Esophagus squamous epithelium (tissue), 4 donors: ENCODE results near the gene CAMK2G.

Experiments used
- POLR2A ChIP-seq, 4 donors: fragments of 450-650 bp; IDR thresholded peaks; one replicate each; pipeline ENCODE4 v1.6.1; 2017; ENCODE audit warnings: antibody characterized with exemption in 4 of 4, mild to moderate bottlenecking in 4 of 4, moderate library complexity in 3 of 4
- TF ChIP-seq, protein P1 (sequence below), 6 experiments: fragments of 450-650 bp in 4 of 6; fragments of 200-600 bp in 2 of 6; sonication (generic) in 2 of 6; IDR thresholded peaks; one replicate each; pipeline ENCODE4 v1.5.1; 2016 to 2019; ENCODE audit warnings: antibody characterized with exemption in 6 of 6, mild to moderate bottlenecking in 4 of 6, moderate library complexity in 4 of 6

DNA sequence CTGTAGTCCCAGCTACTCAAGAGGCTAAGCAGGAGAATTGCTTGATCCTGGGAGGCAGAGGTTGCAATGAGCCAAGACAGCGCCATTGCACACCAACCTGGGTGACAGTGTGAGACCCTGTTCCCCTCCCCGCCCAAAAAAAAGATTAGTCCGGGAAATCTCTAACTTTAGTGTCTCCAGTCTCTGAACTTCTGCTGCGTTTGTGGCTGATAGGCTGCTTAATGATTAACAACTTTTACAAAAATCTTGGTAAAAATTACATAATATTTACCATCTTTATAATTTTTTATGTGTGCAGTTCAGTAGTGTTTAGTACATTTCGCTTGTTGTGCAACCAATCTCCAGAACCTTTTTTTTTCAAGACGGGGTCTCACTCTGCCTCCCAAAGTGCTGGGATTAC is 26.9 kb upstream of the CAMK2G start:
- TF ChIP-seq, protein P1, sequence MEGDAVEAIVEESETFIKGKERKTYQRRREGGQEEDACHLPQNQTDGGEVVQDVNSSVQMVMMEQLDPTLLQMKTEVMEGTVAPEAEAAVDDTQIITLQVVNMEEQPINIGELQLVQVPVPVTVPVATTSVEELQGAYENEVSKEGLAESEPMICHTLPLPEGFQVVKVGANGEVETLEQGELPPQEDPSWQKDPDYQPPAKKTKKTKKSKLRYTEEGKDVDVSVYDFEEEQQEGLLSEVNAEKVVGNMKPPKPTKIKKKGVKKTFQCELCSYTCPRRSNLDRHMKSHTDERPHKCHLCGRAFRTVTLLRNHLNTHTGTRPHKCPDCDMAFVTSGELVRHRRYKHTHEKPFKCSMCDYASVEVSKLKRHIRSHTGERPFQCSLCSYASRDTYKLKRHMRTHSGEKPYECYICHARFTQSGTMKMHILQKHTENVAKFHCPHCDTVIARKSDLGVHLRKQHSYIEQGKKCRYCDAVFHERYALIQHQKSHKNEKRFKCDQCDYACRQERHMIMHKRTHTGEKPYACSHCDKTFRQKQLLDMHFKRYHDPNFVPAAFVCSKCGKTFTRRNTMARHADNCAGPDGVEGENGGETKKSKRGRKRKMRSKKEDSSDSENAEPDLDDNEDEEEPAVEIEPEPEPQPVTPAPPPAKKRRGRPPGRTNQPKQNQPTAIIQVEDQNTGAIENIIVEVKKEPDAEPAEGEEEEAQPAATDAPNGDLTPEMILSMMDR (IDR thresholded peaks at IDR 0.05), result no peak
- no peak for TF ChIP-seq POLR2A (IDR thresholded peaks at IDR 0.05)
